HepG2 (cell line): Measurements from ENCODE around the gene LEMD2. TPM values are rescaled to one million over a fixed set of nuclear protein-coding genes. Genes with fewer than 3 reads are reported as not detected.
A peak's percentile ranks its signal among the peaks of the same experiment; 100 is the strongest.

Experiments used
- ATAC-seq: fragments of 200-7000 bp; cut with Tn5 transposase; 3 replicates; pipeline ENCODE4 v1.9.1; 2020; ENCODE audit warnings: mild to moderate bottlenecking, moderate library complexity
- BruUV-seq: library from RNA; stranded (reverse); fragments of 400-500 nt; replicated peaks from 2 replicates; lab custom pipeline; 2021; lab: Mats Ljungman, UMichigan
- CTCF ChIA-PET: fragments of 300-600 bp; formaldehyde crosslinking; extraction: SDS; loops from one replicate; lab custom pipeline; 2021; ENCODE audit warnings: low total read pairs, inconsistent platforms, low intra/inter-chr PET ratio; lab: Yijun Ruan, JAX
- POLR2A ChIA-PET: fragments of 350-600 bp; sonication (Branson Sonifier 250); formaldehyde crosslinking; loops from one replicate; lab custom pipeline; 2020; ENCODE audit warnings: antibody characterized with exemption, inconsistent platforms; lab: Yijun Ruan, JAX
- DNase-seq: peaks from one replicate; pipeline ENCODE4 v3.0.0-alpha.2; 2015; ENCODE audit warnings: low spot score
- FAIRE-seq: peaks from 3 replicates; lab custom pipeline; 2011; peaks lifted over from hg19 to GRCh38; lab: Jason Lieb, UNC
- H2AFZ ChIP-seq: one replicate; pipeline ENCODE4 v1.6.1; 2011; ENCODE audit warnings: low read length, inconsistent platforms
- H3K27ac ChIP-seq: fragments of 300-600 bp; 3 replicates; pipeline ENCODE4 v1.8.0; 2011; ENCODE audit warnings: mixed run types, mild to moderate bottlenecking, mixed read lengths, low read length, inconsistent platforms; ENCODE audit not compliant: insufficient read depth; ENCODE audit errors: extremely low read length
- H3K27me3 ChIP-seq, 2 experiments: fragments of 200-600 bp in 1 of 2; 2 replicates in 1 of 2; 3 replicates in 1 of 2; pipeline versions ENCODE4 v1.6.0 to v1.8.0; 2011; ENCODE audit warnings: low read length in 2 of 2, mild to moderate bottlenecking in 2 of 2, moderate library complexity in 2 of 2, inconsistent platforms in 1 of 2; ENCODE audit not compliant: insufficient read depth in 2 of 2, control insufficient read depth in 1 of 2
- H3K36me3 ChIP-seq, 2 experiments: fragments of 200-600 bp in 1 of 2; replicated peaks in 1 of 2; 2 replicates in 1 of 2; 3 replicates in 1 of 2; pipeline versions ENCODE4 v1.5.1 to v1.8.0; 2011; ENCODE audit warnings: low read length in 2 of 2, inconsistent platforms in 1 of 2; ENCODE audit not compliant: insufficient read depth in 2 of 2, control insufficient read depth in 1 of 2
- H3K4me1 ChIP-seq: 2 replicates; pipeline ENCODE4 v1.5.1; 2012; ENCODE audit warnings: low read length, inconsistent platforms; ENCODE audit not compliant: insufficient read depth
- H3K4me2 ChIP-seq: 2 replicates; pipeline ENCODE4 v1.6.0; 2011; ENCODE audit warnings: low read depth, low read length, inconsistent platforms
- H3K4me3 ChIP-seq, 3 experiments: fragments of 200-600 bp in 1 of 3; sonication (generic), shearing (Covaris generic) in 1 of 3; replicated peaks in 1 of 3; 2 replicates each; pipeline ENCODE4 v1.5.1; 2011 to 2016; ENCODE audit warnings: low read length in 3 of 3, inconsistent platforms in 2 of 3, low read depth in 2 of 3, mild to moderate bottlenecking in 2 of 3, control low read depth in 1 of 3, mixed read lengths in 1 of 3; ENCODE audit not compliant: insufficient read depth in 1 of 3
- H3K79me2 ChIP-seq: one replicate; pipeline ENCODE4 v1.6.1; 2011; ENCODE audit warnings: low read length, inconsistent platforms; ENCODE audit not compliant: insufficient read depth
- H3K9ac ChIP-seq: 2 replicates; pipeline ENCODE4 v1.6.0; 2011; ENCODE audit warnings: mild to moderate bottlenecking, low read depth, low read length, inconsistent platforms; ENCODE audit not compliant: insufficient read depth
- H3K9me3 ChIP-seq: 2 replicates; pipeline ENCODE4 v1.5.1; 2012; ENCODE audit warnings: mild to moderate bottlenecking, low read length
- H4K20me1 ChIP-seq: 2 replicates; pipeline ENCODE4 v1.6.0; 2011; ENCODE audit warnings: inconsistent platforms, mild to moderate bottlenecking, low read length, moderate library complexity; ENCODE audit not compliant: insufficient read depth
- BORCS8-MEF2B ChIP-seq: sonication (generic); formaldehyde crosslinking; IDR thresholded peaks from 2 replicates; pipeline ENCODE4 v1.8.0; 2022; ENCODE audit warnings: mild to moderate bottlenecking, missing genetic modification reagents
- HNF4A ChIP-seq: sonication (generic); formaldehyde crosslinking; IDR thresholded peaks from 2 replicates; pipeline ENCODE4 v1.4.0; 2020; ENCODE audit warnings: missing genetic modification reagents
- HOXA5 ChIP-seq: sonication (generic); formaldehyde crosslinking; IDR thresholded peaks from 2 replicates; pipeline ENCODE4 v1.4.0; 2020; ENCODE audit warnings: missing genetic modification reagents
- SAP130 ChIP-seq: IDR thresholded peaks from 2 replicates; pipeline ENCODE4 v1.6.1; 2016; ENCODE audit warnings: low read depth
- SIX4 ChIP-seq: sonication (generic); formaldehyde crosslinking; IDR thresholded peaks from 2 replicates; pipeline ENCODE4 v1.4.0; 2020; ENCODE audit warnings: missing genetic modification reagents
- ZNF549 ChIP-seq: sonication (generic); formaldehyde crosslinking; IDR thresholded peaks from 2 replicates; pipeline ENCODE4 v1.5.0; 2020; ENCODE audit warnings: missing genetic modification reagents
- ZNF770 ChIP-seq: sonication (generic); formaldehyde crosslinking; IDR thresholded peaks from 2 replicates; pipeline ENCODE4 v1.5.0; 2020; ENCODE audit warnings: mild to moderate bottlenecking, missing genetic modification reagents
- ZNF891 ChIP-seq: sonication (generic); formaldehyde crosslinking; IDR thresholded peaks from 2 replicates; pipeline ENCODE4 v1.5.0; 2020; ENCODE audit warnings: mild to moderate bottlenecking, missing genetic modification reagents
- WGBS: methylation state at CpG from one replicate; pipeline ENCODE4 v1.1.6; 2017; ENCODE audit warnings: low lambda C conversion rate; 5-methylcytosine and 5-hydroxymethylcytosine counted together
- in situ Hi-C: cut with HindIII; loops from 2 replicates; pipeline ENCODE4 v1.10.0; 2017; ENCODE audit warnings: low pct_unique_long_range_greater_than_20kb; ENCODE audit not compliant: extremely low pct_ligation_motif_present
- intact Hi-C: fragments of 100-400 bp; cut with micrococcal nuclease; formaldehyde crosslinking; loops from one replicate; pipeline ENCODE4 v1.10.0; 2022; ENCODE audit not compliant: unreplicated experiment
- polyA plus RNA-seq, 8 experiments: library from polyadenylated mRNA; depleted of rRNA in 3 of 8; stranded (reverse) in 7 of 8; unstranded in 1 of 8; fragments of >200 nt; fragmentation: Illumina TruSeq in 4 of 8; extraction: Trizol in 4 of 8; gene quantifications; 2 replicates each; pipeline versions ENCODE4 v1.2.1 to v1.2.3, GENCODE V29; 2011 to 2016; ENCODE audit warnings: low read depth in 4 of 8, missing spikeins in 1 of 8, mixed read lengths in 1 of 8; ENCODE audit not compliant: insufficient read depth in 1 of 8
- total RNA-seq, 5 experiments: library from RNA; depleted of rRNA; stranded (reverse); fragments of >200 nt; fragmentation: Illumina TruSeq; extraction: Trizol; gene quantifications; 2 replicates each; pipeline ENCODE4 v1.2.3, GENCODE V29; 2016; ENCODE audit warnings: low read depth in 1 of 5
- TF ChIP-seq, protein P1 (sequence below): sonication (generic); formaldehyde crosslinking; IDR thresholded peaks from 2 replicates; pipeline ENCODE4 v1.4.0; 2020; ENCODE audit warnings: mild to moderate bottlenecking, missing genetic modification reagents, borderline replicate concordance

The LEMD2 gene
- total and polyA plus RNA-seq, 2 of the 13 experiments (the other 11 are each of a cell fraction or from before 2014, with no cell fraction given), result 45.2 to 62.9 TPM

DNA sequence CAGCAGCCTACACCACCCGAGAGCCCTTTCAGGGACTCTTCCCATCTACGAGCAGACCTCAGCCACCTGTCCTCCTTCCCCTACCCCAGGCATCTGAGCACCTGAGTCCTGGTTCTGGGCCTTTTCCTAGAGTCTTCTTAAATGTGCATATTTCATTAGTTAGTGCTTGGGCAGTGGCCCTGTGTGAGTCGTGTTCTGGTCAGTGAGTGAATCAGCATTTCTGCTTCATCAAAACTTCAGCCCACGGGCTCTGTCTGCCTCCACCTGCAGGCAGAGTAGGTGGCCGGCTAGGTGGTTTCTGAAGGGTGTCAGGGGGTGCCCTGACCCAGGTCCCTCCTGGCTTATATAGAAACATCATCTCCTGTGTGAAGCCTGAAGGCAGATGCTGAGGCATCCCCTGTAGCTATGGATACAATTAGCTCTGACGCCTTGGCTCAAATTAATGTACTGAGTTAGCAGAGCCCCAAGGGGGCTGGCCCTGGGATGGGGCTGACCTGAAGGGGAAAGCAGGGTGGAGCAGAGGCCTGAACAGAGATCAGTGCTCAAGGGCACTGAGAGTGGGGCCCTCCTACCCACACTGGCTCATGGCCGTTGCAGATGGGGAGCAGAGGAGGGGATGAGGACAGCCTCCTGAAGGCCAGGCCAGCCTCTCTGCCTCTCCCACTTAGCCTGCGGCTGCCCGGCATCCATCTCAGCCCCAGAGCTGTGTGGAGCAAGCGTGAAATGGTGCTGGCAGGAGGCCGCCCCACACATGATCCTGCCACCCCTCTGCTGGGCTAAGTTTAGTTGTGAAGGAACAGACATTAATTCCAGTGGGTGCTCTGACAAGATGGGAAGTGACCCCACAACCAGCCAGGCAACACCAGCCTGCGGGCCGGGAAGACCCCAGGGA, 55.9 kb downstream of the LEMD2 start:
- Histone ChIP-seq H3K4me3 (no peak overlapping the region), H3K27me3 (peaks cover 0 to 4% of the 10 kb centered on the region in 2 experiments; a peak in 3 of 5 replicates), H3K4me2 (no peak overlapping the region), H3K9me3 (no peaks in the 10 kb centered on the region), H3K9ac (no peak overlapping the region), H3K4me1 (peaks cover 15% of the 10 kb centered on the region), H3K79me2 (no peaks in the 10 kb centered on the region), H3K27ac (no peak overlapping the region), H3K36me3 (no peaks in the 10 kb centered on the region), H2AFZ (no peak overlapping the region), H4K20me1 (no peaks in the 10 kb centered on the region)
- ATAC-seq (peak; percentile 23), DNase-seq (no peak), FAIRE-seq (no peak)
- ChIA-PET CTCF (no interaction called here), POLR2A (no interaction called here)
- BruUV-seq, result no TSS peak
- intact Hi-C loops, result no loop called here
- TF ChIP-seq SAP130 (CRISPR knock-in tag), result no peak
- TF ChIP-seq, protein P1, sequence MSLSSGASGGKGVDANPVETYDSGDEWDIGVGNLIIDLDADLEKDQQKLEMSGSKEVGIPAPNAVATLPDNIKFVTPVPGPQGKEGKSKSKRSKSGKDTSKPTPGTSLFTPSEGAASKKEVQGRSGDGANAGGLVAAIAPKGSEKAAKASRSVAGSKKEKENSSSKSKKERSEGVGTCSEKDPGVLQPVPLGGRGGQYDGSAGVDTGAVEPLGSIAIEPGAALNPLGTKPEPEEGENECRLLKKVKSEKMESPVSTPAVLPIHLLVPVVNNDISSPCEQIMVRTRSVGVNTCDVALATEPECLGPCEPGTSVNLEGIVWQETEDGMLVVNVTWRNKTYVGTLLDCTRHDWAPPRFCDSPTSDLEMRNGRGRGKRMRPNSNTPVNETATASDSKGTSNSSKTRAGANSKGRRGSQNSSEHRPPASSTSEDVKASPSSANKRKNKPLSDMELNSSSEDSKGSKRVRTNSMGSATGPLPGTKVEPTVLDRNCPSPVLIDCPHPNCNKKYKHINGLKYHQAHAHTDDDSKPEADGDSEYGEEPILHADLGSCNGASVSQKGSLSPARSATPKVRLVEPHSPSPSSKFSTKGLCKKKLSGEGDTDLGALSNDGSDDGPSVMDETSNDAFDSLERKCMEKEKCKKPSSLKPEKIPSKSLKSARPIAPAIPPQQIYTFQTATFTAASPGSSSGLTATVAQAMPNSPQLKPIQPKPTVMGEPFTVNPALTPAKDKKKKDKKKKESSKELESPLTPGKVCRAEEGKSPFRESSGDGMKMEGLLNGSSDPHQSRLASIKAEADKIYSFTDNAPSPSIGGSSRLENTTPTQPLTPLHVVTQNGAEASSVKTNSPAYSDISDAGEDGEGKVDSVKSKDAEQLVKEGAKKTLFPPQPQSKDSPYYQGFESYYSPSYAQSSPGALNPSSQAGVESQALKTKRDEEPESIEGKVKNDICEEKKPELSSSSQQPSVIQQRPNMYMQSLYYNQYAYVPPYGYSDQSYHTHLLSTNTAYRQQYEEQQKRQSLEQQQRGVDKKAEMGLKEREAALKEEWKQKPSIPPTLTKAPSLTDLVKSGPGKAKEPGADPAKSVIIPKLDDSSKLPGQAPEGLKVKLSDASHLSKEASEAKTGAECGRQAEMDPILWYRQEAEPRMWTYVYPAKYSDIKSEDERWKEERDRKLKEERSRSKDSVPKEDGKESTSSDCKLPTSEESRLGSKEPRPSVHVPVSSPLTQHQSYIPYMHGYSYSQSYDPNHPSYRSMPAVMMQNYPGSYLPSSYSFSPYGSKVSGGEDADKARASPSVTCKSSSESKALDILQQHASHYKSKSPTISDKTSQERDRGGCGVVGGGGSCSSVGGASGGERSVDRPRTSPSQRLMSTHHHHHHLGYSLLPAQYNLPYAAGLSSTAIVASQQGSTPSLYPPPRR, result no peak
- TF ChIP-seq SIX4 (CRISPR knock-in tag), result no peak
- 0 out of 2 replicates have a peak, but pooled peaks have one; percentile 10 for TF ChIP-seq ZNF891 (CRISPR knock-in tag)
- TF ChIP-seq BORCS8-MEF2B (CRISPR knock-in tag), result no peak
- TF ChIP-seq ZNF549 (CRISPR knock-in tag), result no peak
- peak; percentile 48; the same call in 1 of the 2 replicates for TF ChIP-seq HNF4A (CRISPR knock-in tag)
- no peak for TF ChIP-seq HOXA5 (CRISPR knock-in tag)
- TF ChIP-seq ZNF770, result peak; percentile 96
- in situ Hi-C loops, result no loop called here
- WGBS, result 46% methylated on average over 12 of the region's 13 CpGs
